ENCODE data around the gene RASA3. TPM values are rescaled to one million over a fixed set of nuclear protein-coding genes. Genes with fewer than 3 reads are reported as not detected.

The RASA3 gene
- total and polyA plus RNA-seq, 11 donors: 4.8 to 24.2 (median 9.7) TPM

DNA sequence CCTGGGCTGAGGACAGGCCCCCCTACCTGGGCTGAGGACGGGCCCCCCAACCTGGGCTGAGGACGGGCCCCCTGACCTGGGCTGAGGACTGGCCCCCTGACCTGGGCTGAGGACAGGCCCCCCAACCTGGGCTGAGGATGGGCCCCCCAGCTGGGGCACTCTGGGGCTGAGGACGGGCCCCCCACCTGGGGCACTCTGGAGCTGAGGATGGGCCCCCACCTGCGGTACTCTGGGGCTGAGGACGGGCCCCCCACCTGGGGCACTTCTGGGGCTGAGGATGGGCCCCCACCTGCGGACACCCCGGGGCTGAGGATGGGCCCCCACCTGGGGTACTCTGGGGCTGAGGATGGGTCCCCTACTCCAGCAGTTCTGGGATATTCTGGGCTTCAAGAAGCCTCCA lies 65.5 kb downstream of the RASA3 start:
- peaks cover 0 to 11% (median 0%) of the 10 kb centered on the region in 9 donors for H3K36me3 ChIP-seq
- peak overlapping the region in 10 of 12 donors; percentile 19 to 99 (median 82) for H3K27ac ChIP-seq
- no peaks in the 10 kb centered on the region for H3K9me3 ChIP-seq
- intact Hi-C loops (cut with DNase I): loop anchor here in 3 of 10 donors (5.0 to 10.0 kb wide), 3 partner anchors 55 to 68 kb away; partner anchors contain the start of gene RASA3 (in 2 of the 3)
- TF ChIP-seq POLR2A (IDR thresholded peaks at IDR 0.05): no peak
- TF ChIP-seq, protein P1, sequence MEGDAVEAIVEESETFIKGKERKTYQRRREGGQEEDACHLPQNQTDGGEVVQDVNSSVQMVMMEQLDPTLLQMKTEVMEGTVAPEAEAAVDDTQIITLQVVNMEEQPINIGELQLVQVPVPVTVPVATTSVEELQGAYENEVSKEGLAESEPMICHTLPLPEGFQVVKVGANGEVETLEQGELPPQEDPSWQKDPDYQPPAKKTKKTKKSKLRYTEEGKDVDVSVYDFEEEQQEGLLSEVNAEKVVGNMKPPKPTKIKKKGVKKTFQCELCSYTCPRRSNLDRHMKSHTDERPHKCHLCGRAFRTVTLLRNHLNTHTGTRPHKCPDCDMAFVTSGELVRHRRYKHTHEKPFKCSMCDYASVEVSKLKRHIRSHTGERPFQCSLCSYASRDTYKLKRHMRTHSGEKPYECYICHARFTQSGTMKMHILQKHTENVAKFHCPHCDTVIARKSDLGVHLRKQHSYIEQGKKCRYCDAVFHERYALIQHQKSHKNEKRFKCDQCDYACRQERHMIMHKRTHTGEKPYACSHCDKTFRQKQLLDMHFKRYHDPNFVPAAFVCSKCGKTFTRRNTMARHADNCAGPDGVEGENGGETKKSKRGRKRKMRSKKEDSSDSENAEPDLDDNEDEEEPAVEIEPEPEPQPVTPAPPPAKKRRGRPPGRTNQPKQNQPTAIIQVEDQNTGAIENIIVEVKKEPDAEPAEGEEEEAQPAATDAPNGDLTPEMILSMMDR (IDR thresholded peaks at IDR 0.05): no peak
- DNase-seq: peak in 3 of 5 donors; percentile 16 to 48 (median 21)
- no peaks in the 10 kb centered on the region for H3K27me3 ChIP-seq
- H3K4me3 ChIP-seq: no peak overlapping the region
- peaks cover 0 to 70% (median 50%) of the 10 kb centered on the region in 12 donors for H3K4me1 ChIP-seq
- 93 to 100% (median 97%) methylated on average over 3 to 7 of the region's 7 CpGs for WGBS, 4 donors
- no peak for ATAC-seq

DNA sequence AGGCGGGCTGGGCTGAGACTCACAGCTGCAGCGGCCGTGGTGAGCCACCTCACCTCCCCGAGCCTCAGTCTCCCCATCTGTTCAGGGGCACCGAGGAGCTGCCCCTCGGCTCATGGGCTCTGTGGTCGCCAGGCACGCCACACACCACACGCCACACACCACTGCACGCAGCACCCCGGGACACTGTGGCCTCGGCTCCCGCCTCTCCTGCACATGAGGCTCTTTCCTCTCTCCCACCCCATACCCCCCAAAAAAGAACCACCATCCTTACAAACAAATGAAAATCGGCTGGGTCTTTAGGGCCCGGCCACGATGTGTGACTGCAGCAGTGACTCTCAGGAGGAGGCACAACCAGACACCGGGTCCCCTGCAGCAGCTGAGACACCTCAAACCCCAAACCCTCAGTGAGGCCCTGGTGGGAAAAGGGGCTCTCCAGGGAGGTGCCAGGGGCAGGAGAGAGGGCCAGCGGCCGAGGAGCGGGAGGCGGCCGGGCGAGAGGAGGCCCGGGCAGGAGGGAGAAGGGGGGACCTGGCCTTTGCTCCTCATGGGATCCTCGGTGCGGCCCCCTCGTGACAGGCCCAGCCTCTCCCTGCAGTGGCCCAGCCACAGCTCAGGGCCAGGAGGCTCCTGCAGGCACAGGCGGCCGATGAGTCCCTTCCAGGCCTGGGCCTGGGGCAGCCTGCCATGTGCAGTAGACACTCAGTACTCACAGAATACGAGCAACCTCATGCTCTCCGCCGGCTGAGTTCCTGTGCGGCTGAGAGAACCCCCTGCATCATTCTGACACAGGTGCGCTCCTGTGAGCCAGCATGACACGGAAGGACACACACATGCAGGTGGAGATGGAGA lies 66.3 kb downstream of the RASA3 start:
- DNase-seq (peak in 3 of 5 donors; percentile 30 to 64 (median 40)), ATAC-seq (no peak)
- Histone ChIP-seq H3K27me3 (no peaks in the 10 kb centered on the region), H3K36me3 (peaks cover 0 to 3% (median 0%) of the 10 kb centered on the region in 9 donors), H3K27ac (peak overlapping the region; percentile 49 to 99 (median 88)), H3K9me3 (no peaks in the 10 kb centered on the region), H3K4me3 (peak overlapping the region in 2 of 12 donors; percentile 45 to 51), H3K4me1 (peaks cover 0 to 70% (median 50%) of the 10 kb centered on the region in 12 donors)
- WGBS, 4 donors: 85 to 90% (median 88%) methylated on average over 31 to 35 of the region's 35 CpGs
- no peak for TF ChIP-seq POLR2A (IDR thresholded peaks at IDR 0.05)
- TF ChIP-seq, protein P1 (IDR thresholded peaks at IDR 0.05): no peak
- intact Hi-C loops (cut with DNase I): loop anchor here in 5 of 10 donors (2.0 to 10.0 kb wide), 5 partner anchors 33 to 69 kb away; partner anchors contain the start of gene RASA3 (in 2 of the 5)

DNA sequence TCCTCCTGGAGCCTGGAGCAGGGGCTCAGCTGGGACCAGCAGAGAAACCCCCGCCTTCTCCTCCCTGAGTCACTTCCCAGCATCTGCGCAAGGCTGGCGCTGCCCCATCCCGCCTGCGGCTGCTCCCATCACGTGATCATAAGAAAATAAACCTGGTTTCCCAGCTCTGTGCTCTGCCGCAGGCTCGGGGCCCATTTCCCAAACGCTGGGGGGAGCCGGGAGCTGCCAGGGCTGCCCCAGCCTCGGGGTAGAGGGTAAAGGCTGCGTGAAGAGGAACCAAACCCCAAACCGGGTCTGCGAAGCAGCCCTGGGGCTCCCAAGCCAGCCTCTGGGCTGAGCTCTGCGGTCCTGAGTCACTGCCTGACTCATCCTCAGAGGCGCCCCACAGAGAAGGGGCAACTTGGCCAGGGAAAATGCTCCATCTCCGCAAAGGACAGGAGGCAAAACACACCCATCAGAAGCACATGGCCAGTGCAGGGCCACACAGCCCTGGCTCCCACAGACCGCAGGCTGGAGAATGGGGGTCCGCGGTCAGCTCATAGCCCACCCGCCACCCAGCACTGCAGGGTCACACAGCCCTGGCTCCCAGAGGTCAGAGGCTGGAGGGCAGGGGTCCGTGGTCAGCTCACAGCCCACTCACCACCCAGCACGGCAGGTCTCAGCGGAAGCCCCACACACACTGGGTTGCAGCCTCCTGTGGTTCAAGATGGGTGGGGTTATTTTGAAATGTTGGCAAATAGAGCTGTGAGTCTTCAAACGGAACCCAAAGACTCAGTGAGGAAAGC lies 67.1 kb downstream of the RASA3 start:
- ATAC-seq (peak; percentile 84 to 94 (median 90)), DNase-seq (peak; percentile 83 to 93 (median 88))
- H3K36me3 ChIP-seq: no peaks in the 10 kb centered on the region
- H3K27ac ChIP-seq: peak overlapping the region; percentile 49 to 99 (median 88)
- H3K4me1 ChIP-seq: peaks cover 0 to 72% (median 52%) of the 10 kb centered on the region in 12 donors
- no peaks in the 10 kb centered on the region for H3K9me3 ChIP-seq
- H3K4me3 ChIP-seq: peak overlapping the region in 9 of 12 donors; percentile 36 to 56 (median 42)
- no peaks in the 10 kb centered on the region for H3K27me3 ChIP-seq
- intact Hi-C loops (cut with DNase I): loop anchor here in 5 of 10 donors (2.0 to 10.0 kb wide), 5 partner anchors 33 to 69 kb away; partner anchors contain the start of gene RASA3 (in 2 of the 5)
- TF ChIP-seq, protein P1 (IDR thresholded peaks at IDR 0.05): no peak
- no peak for TF ChIP-seq POLR2A (IDR thresholded peaks at IDR 0.05)
- 35 to 42% (median 38%) methylated on average over 18 to 25 of the region's 25 CpGs for WGBS, 4 donors
